ENCODE measurements around the gene PHPT1.
"Not testable (repeated sequence)": the region's sequence is repeated elsewhere in the genome, so short reads cannot be mapped to it uniquely, and the experiment has no call there.

DNA sequence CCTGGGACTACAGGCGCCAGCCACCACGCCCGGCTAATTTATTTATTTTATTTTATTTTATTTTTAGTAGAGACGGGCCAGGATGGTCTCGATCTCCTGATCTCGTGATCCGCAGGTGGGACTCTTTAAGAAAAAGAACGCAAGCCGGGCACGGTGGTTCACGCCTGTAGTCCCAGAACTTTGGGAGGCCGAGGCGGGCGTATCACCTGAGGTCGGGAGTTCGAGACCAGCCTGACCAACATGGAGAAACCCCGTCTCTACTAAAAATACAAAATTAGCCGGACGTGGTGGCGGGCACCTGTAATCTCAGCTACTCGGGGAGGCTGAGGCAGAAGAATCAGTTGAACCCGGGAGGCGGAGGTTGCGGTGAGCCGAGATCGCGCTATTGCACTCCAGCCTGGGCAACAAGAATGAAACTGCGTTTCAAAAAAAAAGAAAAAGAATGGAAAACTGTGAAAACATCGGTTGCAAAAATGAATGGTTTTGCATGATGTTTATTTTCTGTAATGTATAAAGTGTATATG lies 17.8 kb downstream of the PHPT1 start:
- TF ChIP-seq, protein P1, sequence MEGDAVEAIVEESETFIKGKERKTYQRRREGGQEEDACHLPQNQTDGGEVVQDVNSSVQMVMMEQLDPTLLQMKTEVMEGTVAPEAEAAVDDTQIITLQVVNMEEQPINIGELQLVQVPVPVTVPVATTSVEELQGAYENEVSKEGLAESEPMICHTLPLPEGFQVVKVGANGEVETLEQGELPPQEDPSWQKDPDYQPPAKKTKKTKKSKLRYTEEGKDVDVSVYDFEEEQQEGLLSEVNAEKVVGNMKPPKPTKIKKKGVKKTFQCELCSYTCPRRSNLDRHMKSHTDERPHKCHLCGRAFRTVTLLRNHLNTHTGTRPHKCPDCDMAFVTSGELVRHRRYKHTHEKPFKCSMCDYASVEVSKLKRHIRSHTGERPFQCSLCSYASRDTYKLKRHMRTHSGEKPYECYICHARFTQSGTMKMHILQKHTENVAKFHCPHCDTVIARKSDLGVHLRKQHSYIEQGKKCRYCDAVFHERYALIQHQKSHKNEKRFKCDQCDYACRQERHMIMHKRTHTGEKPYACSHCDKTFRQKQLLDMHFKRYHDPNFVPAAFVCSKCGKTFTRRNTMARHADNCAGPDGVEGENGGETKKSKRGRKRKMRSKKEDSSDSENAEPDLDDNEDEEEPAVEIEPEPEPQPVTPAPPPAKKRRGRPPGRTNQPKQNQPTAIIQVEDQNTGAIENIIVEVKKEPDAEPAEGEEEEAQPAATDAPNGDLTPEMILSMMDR (IDR thresholded peaks at IDR 0.05; ENCODE audit: insufficient read depth, low read depth, low read length): not testable (repeated sequence)
- not testable (repeated sequence) for TF ChIP-seq EZH2 (IDR thresholded peaks at IDR 0.05; ENCODE audit: insufficient read depth, low read length)

Data from astrocyte (in vitro differentiated cells and primary cell).